Superior temporal gyrus (tissue), 1 donor: ENCODE results near the gene AADAT.
A peak's percentile ranks its signal among the peaks of the same experiment; 100 is the strongest.

Experiments used
- DNase-seq: peaks from one replicate; pipeline ENCODE4 v3.0.0-alpha.2; 2016; ENCODE audit errors: extremely low spot score

The AADAT gene

GRCh38 chr4:170035231-170035630 lies 54.5 kb downstream of the AADAT start:
- DNase-seq = no peak

GRCh38 chr4:170033999-170034398 lies 55.8 kb downstream of the AADAT start:
- peak; percentile 7 for DNase-seq

- no peak for DNase-seq
Measured at GRCh38 chr4:170030121-170030520, 59.6 kb downstream of the AADAT start.

GRCh38 chr4:170027181-170027829 lies 62.5 kb downstream of the AADAT start:
- peak; percentile 95 for DNase-seq

GRCh38 chr4:170026253-170027021 lies 63.3 kb downstream of the AADAT start, which contains the start of gene MFAP3L:
Gene MFAP3L, minus strand, starts transcription at chr4:170026395. Its CDS starts 20,518 bp downstream, at chr4:170005877.
- DNase-seq = peak; percentile 85

GRCh38 chr4:170025523-170026252 lies 64.1 kb downstream of the AADAT start:
- DNase-seq = no peak

GRCh38 chr4:170022211-170022610 lies 67.5 kb downstream of the AADAT start:
- DNase-seq = peak; percentile 92

GRCh38 chr4:170017252-170017651 lies 72.5 kb downstream of the AADAT start:
- peak; percentile 65 for DNase-seq

- DNase-seq = peak; percentile 95
Measured at GRCh38 chr4:170015285-170015684, 74.5 kb downstream of the AADAT start.

- peak; percentile 68 for DNase-seq
Measured at GRCh38 chr4:170014359-170015011, 75.3 kb downstream of the AADAT start.

GRCh38 chr4:170012629-170012958 lies 77.2 kb downstream of the AADAT start:
- no peak for DNase-seq

- DNase-seq = no peak
Measured at GRCh38 chr4:170011921-170012628, 77.7 kb downstream of the AADAT start.
